Measurements from ENCODE around the gene CD3D.

The CD3D gene

GRCh38 chr11:118295815-118296454 is 46.6 kb downstream of the CD3D start:
- peak; percentile 51 for DNase-seq

GRCh38 chr11:118295199-118295598 is 47.3 kb downstream of the CD3D start:
- no peak for DNase-seq

DNA sequence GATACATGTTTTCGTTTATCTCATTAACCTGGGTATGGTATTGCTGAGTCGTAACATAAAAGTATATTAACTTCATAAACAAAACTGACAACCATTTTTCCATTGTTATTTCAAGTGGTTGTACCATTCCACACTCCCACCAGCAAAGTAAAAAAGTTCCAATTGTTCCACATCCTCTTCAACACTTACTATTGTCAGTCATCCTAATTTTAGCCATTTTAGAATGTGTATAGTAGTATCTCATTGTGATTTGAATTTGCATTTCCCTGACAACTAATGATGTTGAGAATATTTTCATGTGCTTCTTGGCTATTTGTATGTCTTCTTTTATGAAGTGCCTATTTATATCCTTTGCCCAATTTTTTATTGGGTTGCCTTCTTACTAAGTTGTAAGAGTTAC is 48.5 kb downstream of the CD3D start:
- no peak for DNase-seq

DNA sequence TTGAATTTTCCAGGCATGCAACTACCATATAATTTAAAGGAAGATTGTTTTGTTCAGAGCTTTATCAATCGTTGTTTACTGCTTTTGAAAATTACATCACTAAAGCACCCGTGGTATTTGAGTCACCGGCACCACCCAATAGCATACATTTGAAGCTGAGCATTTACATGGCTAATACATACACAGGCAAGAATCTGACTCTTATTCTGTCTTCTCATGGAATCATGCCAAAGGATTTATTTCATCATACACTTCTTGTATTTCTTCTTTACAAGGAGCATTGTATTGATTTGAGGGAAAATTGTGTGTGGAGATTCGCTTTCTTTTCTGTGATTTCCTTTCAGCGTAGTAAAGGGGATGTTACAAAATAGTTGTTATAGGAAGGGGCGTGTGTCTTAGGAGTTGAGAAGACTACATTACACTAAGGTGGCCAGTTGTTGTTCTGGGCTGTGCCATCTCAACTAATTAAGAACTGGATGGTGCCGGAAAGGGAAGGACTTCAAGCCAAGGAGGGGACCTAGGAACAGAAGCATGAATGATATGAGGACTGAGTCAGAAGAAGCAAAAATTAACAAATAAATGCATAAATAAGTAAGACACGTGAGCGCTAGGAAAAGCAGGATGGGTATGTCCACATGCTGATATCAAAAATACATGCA is 50.9 kb downstream of the CD3D start:
- no peak for DNase-seq

DNA sequence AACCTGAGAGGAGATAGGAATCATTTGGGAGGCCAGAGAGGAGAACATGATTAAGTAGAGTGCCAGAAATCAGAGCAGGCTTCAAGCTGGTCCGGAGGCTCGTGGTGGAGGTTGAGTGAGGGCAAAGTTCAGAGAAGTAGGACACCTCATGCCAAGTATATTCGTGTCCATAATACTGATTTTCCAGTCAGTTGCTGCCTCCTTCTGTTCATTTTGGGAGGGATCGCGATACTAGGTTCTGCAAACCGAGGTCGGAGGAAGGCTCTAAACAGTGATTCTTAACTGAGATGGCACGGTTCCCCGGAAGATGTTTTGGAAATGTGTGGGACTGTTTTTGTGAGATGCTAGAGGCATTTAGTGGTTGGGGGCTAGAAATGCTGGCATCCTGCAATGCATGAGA is 51.6 kb downstream of the CD3D start:
- DNase-seq = no peak

DNA sequence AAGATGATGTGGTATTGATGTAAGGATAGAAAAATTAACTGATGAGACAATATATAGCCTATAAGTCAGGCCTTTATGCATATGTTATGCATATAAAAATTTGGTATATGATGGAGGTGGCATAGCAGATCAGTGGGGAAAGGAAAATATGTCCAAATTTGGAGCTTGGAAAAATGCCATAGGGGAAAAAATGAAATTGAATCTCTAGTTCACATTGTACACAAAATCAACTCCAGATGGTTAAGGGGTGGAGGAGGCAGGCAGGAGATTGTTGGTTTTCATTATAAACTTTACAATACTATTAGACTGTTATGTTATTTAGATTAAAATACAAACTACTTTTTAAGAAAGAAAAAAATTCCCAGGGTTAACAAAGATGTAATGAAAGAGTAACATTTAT is 53.1 kb downstream of the CD3D start:
- no peak for DNase-seq
